GM04503 (cell line): ENCODE data around the gene TNNC2.
"Not testable (repeated sequence)": the region's sequence is repeated elsewhere in the genome, so short reads cannot be mapped to it uniquely, and the experiment has no call there.

Experiments
- DNase-seq: peaks from one replicate; pipeline ENCODE4 v3.0.0-alpha.2; 2012; ENCODE audit warnings: low read depth

The TNNC2 gene

DNA sequence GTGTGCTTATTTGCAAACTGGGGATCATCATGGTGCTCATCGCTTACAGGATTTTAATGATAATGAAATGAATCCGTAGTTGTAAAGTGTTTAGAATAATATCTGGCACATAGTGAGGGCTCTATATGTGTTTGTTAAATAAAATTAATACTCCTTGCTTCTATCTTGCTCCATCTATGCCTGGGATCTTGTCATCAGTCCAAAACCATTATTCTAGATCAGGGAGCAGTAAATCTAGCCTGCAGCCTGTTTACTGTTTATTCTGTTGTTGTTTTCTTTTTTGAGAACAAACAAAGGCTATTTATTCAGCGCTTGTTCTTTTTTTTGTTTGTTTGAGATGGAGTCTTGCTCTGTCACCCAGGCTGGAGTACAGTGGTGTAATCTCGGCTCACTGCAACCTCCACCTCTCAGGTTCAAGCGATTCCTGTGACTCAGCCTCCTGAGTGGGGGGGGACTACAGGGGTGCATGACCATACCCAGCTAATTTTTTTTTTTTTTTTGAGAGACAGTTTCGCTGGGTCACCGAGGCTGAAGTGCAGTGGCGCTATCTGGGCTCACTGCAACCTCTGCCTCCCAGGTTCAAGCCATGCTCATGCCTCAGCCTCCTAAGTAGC is 22.0 kb upstream of the TNNC2 start:
- DNase-seq = no peak

DNA sequence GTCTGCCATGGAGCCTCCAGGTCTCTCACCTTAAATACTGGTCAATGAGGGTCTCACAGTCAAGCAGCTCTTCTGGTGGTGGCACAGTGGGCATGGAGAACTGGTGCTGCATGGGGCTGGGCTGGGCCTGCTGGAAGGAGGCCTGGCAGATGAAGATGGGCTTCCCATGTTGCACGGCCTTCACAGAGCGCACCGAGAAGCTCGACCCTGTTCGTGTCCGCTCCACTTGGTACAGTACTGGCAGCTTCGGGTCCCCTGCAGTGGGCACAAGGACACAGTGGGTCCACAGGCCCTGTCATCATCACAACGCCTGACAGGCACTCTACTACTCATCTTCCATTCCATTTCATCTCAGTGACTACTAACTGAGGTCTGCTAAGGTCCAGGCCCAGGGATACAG is 21.3 kb upstream of the TNNC2 start:
- DNase-seq = no peak

DNA sequence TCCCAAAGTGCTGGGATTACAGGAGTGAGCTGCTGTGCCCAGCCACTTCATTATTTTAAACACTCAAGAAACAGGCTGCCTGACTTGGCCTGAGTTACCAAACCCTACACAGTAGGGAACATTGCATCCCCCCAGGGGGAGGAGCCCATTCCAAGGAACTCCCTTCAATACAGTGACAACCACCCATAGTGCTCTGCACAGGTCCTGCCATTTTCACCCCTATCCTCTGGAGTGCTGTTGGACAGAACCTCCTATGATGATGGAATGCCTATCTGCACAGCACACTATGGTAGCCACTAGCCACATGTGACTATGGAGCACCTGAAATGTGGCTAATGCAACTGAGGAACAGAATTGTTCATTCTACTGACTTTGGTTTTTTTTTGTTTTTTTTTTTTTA is 18.3 kb upstream of the TNNC2 start:
- no peak for DNase-seq

DNA sequence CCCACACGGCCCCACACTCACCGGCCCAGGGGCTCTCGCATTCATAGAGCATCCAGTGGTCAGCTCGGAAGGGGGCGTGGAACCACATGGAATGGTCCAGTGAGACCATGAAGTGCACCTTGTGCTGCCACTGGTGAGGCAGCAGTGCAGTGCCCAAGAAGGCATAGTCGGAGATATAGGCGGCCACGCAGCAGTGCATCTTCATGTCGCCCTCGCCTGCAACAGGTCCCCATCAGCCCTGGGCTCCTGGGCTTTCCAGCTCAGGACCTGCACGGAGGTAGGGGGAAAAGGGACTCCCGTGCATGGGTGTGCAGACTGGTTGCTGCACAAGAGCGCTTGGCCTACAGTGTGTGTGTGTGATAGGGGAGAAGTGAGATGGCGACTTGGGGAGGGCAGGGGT is 16.4 kb upstream of the TNNC2 start:
- no peak for DNase-seq

DNA sequence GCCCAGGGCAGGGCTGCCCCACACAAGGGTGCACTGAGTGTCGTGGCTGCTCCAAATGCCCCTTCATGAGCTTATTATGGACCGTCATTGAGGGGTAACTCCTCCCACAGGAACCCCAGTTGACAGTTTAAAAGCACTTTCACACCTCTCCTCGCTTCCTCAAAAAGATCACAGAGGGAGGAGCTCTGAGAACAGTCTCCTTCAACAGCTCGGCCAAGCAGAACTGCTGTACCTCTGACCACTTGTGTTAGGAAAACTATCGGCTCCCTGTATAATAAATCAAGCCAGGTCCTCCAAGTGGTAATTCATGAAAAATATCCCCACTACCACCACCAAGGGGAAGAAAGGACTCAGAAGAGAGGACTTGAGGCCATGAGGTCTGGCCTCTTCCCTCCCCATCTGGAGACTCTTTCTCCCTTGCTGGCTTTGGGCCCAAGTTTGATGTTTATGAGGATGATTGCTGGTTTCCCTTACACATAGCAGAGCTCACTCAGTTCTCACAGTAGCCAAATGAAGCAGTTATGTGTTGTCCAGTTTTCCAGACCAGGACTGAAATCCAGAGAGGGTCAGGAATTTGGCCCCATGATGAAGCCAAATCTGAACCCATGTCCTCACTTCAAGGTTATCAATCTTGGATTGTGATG is 15.2 kb upstream of the TNNC2 start:
- peak; percentile 70 for DNase-seq

DNA sequence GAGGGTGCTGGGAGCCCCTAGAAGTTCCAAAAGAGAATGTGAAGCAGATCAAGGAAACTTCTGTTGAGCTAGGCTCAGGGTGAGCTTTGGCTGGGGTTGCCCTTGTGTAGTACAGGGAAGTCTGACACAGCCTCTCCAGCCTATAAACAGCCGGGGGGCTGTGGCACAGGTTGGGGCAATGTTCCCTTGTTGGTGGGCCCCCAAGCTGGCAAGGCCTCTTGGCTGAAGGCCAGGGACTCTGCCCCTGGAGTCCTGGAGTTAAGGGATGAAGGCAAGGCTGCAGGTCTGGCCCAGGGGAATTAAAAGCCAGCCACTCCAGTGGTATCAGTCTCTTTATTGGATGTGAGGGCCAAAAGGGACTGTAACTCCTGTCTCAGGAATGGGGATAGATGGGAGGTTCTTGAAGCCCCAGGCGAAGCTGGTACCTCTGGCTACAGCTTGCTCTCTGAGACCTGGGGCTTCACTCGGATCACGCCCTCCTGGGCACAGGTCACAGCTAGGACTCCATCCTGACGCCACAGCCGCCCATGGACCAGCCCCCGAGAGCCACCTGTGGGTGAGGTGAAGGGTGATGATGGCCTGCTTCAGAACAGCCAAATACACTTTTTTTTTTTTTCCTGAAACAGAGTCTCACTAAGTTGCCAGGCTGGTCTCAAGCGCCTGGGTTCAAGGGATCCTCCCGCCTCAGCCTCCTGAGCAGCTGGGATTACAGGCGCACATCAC is 14.5 kb upstream of the TNNC2 start:
- no peak for DNase-seq

DNA sequence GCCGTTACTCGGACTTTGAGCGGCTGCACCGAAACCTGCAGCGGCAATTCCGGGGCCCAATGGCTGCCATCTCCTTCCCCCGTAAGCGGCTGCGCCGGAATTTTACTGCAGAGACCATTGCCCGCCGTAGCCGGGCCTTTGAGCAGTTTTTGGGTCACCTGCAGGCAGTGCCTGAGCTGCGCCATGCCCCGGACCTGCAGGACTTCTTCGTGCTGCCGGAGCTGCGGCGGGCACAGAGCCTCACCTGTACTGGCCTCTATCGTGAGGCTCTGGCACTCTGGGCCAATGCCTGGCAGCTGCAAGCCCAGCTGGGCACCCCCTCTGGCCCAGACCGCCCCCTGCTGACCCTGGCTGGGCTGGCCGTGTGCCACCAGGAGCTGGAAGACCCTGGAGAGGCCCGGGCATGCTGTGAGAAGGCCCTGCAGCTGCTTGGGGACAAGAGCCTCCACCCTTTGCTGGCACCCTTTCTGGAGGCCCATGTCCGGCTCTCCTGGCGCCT is 13.6 kb upstream of the TNNC2 start:
- DNase-seq = no peak

DNA sequence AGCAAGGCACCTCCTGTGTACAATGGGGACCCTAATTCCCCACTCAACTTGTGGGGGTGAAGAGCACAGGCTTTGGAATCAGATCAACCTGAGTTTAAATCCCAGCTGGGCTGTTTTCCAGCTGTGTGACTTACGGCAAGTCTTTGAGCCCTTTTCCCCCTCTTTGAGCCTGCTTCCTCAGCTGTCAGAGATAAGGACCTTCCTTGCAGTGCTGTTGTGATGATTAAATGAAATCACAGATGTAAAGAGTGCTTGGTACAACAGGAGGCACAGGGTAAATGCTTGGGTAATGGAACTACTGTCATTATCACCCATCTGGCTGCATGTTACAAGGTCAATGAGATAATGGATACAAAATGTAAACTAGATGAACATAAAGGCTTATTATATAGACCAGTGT is 9.7 kb upstream of the TNNC2 start:
- DNase-seq = no peak

DNA sequence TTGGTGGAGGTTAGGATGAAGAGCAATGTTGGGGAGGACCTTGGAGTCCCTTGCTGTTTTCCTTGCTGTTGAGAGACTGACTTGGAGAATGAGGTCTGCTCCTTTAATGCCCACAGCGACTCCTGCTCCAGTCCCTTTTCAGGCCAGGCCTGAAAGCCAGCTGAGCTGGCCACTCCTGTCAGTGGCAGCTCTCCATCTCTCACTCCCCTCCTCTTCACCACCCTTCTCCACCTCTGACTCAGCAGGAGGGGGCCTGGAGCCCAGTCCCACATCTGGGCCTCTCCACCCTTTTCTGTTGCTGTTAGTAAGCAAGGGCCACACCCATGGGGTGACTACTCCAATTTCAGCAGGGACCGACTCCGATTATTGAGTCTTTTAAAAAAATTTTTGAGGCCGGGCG is 8.7 kb upstream of the TNNC2 start:
- peak; percentile 73 for DNase-seq

DNA sequence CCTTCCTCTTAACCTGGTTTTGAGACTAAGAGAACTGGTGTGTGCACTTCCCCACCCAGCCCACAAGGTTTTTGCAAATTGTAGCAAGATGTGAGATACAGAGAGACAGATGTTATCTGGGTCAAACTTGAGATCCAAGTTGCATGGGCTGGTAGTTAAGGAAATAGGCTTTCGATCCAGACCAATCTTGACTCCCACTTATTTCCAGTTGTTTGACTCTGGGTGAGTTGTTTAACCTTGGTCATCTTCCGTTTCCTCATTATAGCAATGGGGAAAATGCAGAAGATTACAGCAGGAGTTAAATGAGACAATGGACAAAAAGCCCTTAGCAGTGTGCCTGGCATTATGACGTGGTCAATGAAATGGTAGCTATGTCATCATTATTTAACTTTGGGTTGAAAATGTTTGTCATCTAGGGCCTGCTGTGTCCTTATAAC is 8.2 kb upstream of the TNNC2 start:
- DNase-seq = no peak

DNA sequence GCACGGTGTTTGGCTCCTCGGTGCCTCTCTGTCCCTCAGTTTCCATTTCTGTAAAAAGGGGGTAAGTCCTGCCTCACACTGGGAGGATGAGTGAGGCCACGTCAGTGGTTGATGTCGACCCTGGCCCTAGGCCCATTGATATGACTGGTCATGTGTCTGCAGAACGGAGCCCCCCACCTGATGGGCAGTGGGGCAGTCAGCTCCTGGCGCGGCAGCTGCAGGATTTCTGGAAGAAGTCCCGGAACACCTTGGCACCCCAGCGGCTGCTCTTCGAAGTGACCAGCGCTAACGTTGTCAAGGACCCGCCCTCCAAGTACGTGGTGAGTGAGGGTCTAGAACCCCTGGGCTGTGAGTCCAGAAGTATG is 7.7 kb upstream of the TNNC2 start:
- DNase-seq = no peak

DNA sequence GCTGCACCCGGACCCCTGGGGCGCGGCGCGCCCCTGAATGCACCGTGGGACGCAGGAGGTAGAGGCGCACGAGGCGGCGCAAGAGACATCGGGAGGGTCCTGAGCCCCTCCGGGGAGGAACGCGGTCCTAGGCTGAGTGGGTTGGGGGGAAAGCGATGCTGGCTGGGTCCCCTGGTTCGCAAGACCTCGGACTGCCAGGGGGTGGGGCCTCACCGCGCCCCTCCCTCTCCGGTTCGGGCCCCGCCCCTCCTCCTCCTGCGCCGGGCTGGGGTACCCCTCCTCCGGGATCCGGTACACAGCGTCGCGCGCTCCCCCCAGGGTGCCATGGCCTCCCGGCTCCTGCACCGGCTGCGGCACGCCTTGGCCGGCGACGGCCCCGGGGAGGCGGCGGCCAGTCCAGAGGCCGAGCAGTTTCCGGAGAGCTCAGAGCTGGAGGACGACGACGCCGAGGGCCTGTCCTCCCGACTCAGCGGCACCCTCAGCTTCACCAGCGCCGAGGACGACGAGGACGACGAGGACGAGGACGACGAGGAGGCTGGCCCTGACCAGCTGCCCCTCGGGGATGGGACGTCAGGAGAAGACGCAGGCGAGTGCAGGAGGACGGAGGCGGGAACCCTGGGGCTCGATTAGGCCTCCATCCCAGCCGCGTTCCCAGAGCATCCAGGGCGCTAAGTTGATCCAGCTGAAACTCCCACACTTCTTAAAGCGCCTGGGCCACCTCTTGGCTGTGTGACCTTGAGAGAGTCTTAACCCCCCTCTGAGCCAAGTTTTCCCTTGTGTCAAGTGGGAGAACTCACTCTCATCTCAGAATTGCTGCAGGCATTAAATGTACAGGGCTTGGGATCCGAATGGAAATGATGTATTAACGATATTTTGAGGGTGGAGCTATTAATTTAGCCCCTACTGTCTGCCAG is 7.0 kb upstream of the TNNC2 start:
- DNase-seq = no peak

DNA sequence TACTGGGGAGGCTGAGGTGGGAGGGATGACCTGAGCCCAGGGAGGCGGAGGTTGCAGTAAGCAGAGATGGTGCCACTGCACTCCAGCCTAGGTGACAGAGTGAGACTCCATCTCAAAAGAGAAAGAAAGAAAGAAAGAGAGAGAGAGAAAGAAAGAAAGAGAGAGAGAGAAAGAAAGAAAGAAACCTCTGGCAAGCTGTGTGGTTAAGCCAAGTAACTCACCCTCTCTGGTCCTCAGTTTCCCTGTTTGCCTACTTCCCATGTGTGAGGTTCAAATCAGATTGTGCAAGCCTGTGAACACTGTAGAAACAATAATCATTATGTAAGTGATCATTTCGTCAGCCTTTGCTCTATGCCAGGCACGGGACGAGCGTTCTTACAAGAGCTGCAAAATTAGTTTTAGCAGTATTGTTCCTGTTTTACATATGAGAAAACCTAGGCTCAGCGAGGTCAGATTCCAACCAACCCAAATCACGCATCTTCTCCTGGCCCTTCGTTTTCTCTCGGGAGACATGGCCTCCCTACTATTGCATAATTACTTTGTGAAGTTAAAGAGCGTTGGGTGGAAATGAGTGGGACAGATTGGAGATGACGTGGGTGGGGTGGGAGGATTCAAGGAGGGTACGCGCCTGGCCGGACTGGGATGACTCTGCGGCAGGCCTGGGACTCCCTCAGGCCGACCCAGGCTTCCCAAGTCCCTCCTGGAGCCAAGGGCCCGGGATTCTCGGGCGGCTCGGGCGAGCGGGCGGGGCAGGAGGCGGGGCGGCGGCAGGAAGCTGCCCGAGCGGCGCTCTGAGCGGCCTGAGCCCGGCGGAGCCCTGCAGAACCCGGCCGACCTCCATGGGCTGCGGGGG is 6.1 kb upstream of the TNNC2 start, which contains the start of gene SNX21:
SNX21 (plus strand) TSS at position 770 of the 853 bp plus-strand sequence. CDS start 121 bp downstream, outside the sequence.
- peak; percentile 89 for DNase-seq

DNA sequence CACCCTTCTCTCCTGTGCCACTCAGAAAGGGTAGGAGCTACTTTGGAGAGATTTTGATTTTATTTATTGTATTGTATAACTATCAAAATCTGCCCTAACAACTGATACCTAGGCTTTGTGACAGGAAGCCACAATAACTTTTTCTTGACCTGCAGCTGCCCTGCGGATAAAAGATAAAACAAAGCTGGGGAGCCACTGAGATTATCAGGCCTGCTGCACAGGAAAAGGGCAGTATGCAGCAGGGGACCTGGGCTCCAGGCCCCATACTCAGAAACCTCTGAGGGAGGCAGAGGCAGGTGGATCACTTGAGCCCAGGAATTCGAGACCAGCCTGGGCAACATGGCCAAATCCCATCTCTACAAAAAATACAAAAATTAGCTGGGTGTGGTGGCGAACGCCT is 5.5 kb upstream of the TNNC2 start:
- DNase-seq = no peak

DNA sequence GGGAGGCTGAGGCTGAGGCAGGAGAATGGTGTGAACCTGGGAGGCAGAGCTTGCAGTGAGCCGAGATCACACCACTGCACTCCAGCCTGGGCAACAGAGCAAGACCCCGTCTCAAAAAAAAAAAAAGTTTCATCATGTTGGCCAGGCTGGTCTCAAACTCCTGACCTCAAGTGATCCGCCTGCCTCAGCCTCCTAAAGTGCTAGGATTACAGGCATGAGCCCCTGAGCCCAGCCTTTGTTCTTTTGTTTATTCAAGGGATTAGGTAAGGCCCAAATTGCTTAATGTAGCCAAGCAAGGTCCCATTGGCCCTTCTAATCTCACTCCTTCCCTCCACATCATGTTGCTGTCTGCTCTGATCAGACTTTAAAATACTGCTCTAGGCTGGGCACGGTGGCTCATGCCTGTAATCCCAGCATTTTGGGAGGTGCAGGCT is 2.6 kb upstream of the TNNC2 start:
- DNase-seq = not testable (repeated sequence)

DNA sequence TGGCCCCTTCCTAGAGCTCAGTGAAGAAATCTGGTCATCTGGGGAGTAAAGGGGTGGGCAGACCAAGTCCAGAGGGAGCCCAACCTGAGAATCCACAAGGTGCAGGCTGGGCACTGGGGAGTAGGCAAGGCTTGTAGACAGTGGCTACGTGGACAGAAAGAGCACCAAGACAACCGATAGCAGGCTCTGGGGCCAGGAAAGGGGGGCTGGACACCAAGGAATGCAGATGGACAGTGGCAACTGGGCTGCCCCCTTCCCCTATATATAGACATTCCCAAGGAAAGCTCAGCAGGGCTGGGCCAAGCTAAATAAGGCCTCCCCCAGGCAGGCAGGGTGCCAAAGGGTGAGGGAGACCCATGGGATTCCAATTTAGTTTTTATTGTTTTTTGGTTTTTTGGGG is 1.5 kb upstream of the TNNC2 start:
- DNase-seq = no peak

DNA sequence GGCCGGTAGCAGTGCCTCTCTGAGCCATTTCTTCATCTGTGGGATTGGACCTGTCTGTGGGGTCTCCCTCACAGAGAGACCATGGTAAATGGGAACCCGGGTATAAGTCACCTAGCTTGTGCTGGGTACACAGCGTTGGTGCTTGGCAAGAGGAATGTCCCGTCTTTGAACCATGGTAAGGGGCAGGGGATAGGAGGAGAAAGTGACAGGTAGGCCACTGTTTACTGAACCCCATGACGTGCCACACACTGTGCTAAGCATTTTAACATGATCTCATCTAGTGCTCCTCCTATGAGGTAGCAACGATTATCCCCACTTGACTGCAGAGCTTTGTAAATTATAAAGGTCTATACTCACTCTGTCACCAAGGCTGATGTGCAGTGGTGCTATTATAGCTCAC is 600 bp upstream of the TNNC2 start:
- DNase-seq = no peak

DNA sequence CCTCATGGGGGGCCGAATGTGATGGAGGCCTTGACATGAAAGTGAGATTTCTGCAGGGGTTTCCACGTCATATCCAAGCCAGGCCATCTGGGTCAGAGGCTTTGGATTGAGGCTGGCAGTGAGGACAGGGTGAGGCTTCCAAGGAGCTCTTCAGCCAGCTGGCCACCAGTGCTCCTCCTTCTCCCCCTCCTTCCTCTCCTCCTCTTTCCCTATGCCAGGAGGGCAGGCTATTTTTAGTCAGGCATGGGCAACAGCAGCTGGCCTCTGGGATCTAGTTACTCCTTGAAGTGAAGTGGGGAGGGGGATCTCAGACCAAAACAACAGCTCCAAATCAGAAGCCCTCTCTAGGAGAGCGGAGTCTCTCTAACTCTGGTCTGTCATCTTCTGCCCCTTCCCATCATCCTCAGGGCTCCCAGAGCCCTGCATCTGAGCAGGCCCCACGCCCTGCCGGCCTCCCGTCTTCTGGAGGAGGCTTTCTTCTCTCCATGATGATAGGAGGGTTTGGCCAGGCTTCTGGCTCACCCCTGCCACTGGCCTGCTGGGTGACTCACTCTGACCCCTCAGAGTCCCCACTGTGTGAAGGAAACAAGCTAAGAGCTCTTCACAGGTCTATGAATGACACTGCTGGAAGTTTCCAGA is 612 bp downstream of the TNNC2 start:
- DNase-seq = no peak

DNA sequence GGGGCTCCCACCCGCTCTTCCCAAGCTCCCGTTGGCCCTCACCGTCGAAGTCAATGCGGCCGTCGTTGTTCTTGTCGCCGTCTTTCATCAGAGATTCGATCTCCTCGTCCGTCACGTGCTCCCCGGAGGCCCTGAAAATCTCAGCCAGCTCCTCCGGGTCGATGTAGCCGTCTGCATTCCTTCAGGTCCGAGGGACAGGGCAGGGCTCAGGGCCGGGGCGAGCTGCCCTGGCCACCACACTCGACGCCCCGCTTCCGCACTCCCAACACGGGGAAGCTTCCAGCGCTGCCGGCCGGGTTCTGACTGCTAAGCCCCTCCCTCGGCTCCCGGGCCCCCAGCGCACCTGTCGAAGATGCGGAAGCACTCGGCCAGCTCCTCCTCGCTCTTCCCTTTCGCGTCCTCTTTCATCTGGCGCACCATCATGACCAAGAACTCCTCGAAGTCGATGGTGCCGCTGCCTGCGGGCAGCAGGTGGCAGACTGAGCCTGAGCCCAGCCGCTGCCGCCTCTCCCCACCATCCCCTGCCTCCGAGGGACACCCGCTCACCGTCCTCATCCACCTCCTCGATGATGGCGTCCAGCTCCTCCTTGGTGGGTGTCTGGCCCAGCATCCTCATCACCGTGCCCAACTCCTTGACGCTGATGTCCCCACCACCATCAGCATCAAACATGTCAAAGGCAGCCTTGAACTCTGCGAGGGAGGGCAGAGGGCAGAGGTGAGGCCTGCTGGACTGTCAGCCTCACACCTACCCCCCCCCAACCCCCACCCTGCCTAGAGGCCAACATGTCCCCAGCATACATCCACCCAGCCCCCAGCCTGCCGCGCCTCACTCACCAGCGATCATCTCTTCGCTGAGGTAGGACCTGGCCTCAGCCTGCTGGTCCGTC is 2.9 kb downstream of the TNNC2 start:
- no peak for DNase-seq

DNA sequence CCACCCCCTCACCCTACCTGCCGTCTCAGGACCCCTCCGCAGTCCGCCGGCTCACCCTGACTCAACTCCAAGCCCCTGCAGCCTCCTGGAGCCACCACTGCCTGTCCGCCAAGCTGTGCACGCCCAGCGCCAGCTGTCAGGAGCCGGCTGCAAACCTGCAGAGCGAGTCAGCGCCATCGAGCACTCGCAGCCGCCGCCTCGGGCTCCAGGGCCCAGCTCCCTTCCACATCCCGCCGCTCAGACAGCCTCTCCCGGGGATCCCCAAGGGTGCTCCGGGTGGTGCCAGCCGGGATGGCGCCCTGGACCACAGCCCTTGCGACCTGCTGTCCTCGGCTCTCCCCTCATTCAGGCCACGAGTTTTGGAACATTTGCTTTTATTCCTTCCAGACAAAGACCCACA is 4.3 kb downstream of the TNNC2 start:
- DNase-seq = no peak
